Stomach (tissue), 9 donors: ENCODE measurements around the gene SLC9B2. TPM values are rescaled to one million over a fixed set of nuclear protein-coding genes. Genes with fewer than 3 reads are reported as not detected.
A peak's percentile ranks its signal among the peaks of the same experiment; 100 is the strongest.

Source experiments
- DNase-seq, 2 donors: peaks; one replicate each; pipeline versions ENCODE4 v3.0.0 to v3.0.0-alpha.2; 2013 to 2019
- H3K27ac ChIP-seq, 5 donors: fragments of 200-600 bp in 4 of 5; sonication (generic) in 4 of 5; one replicate each; pipeline ENCODE4 v1.5.1; 2013 to 2019; ENCODE audit warnings: mild to moderate bottlenecking in 1 of 5, moderate library complexity in 1 of 5
- H3K27me3 ChIP-seq, 3 donors: fragments of 200-600 bp; sonication (generic); one replicate each; pipeline ENCODE4 v1.5.1; 2017 to 2019; ENCODE audit warnings: mixed run types in 1 of 3
- H3K36me3 ChIP-seq, 4 donors: fragments of 200-600 bp; sonication (generic); 1 replicate in 3 of 4; 2 replicates in 1 of 4; pipeline ENCODE4 v1.5.1; 2016 to 2019
- H3K4me1 ChIP-seq, 4 donors: fragments of 200-600 bp; sonication (generic); one replicate each; pipeline ENCODE4 v1.5.1; 2016 to 2019
- H3K4me3 ChIP-seq, 4 donors: fragments of 200-600 bp; sonication (generic) in 3 of 4; one replicate each; pipeline ENCODE4 v1.5.1; 2016 to 2019; ENCODE audit warnings: mild to moderate bottlenecking in 1 of 4
- H3K9me3 ChIP-seq, 4 donors: fragments of 200-600 bp; sonication (generic); one replicate each; pipeline ENCODE4 v1.5.1; 2016 to 2019
- EP300 ChIP-seq: sonication (generic); formaldehyde crosslinking; IDR thresholded peaks from one replicate; pipeline ENCODE4 v1.6.1; 2017; ENCODE audit warnings: antibody characterized with exemption
- POLR2A ChIP-seq, 4 donors: fragments of 450-650 bp; IDR thresholded peaks; one replicate each; pipeline ENCODE4 v1.6.1; 2016; ENCODE audit warnings: antibody characterized with exemption in 4 of 4, control low read depth in 2 of 4, mild to moderate bottlenecking in 1 of 4, moderate library complexity in 1 of 4
- POLR2AphosphoS5 ChIP-seq, 3 donors: sonication (generic); formaldehyde crosslinking; IDR thresholded peaks; one replicate each; pipeline ENCODE4 v1.6.1; 2016; ENCODE audit warnings: antibody characterized with exemption in 3 of 3
- WGBS, 5 donors: extraction: QIAGEN DNeasy Blood & Tissue Kit in 3 of 5; methylation state at CpG; one replicate each; pipeline versions ENCODE4 v1.1.5 to v1.1.7; 2013 to 2018; 5-methylcytosine and 5-hydroxymethylcytosine counted together
- intact Hi-C: fragments of 100-400 bp; cut with DNase I; formaldehyde crosslinking; loops from one replicate; pipeline ENCODE4 v1.15.1; 2023; ENCODE audit warnings: low total_unique reads
- polyA plus RNA-seq, 3 donors: library from polyadenylated mRNA; stranded (reverse); fragments of 200-250 nt; gene quantifications; one replicate each; pipeline ENCODE4 v1.2.3, GENCODE V29; 2013
- total RNA-seq, 5 donors: library from RNA; depleted of rRNA; stranded (reverse); fragments of >200 nt; gene quantifications; one replicate each; pipeline versions ENCODE4 v1.1.0 to v1.2.3, GENCODE V29; 2014 to 2016
- TF ChIP-seq, protein P1 (sequence below), 7 experiments: fragments of 450-650 bp in 4 of 7; fragments of 200-600 bp in 3 of 7; sonication (generic) in 3 of 7; IDR thresholded peaks; one replicate each; pipeline ENCODE4 v1.5.1; 2016 to 2019; ENCODE audit warnings: antibody characterized with exemption in 7 of 7, control low read depth in 2 of 7, mild to moderate bottlenecking in 1 of 7
- donor health status: healthy with polysubstance abuse.
- donor health status: Bipolar disorder and iron deficiency.
- donor health status: healthy.

The SLC9B2 gene
- total and polyA plus RNA-seq, 8 donors = 1.7 to 26.3 (median 10.1) TPM

DNA sequence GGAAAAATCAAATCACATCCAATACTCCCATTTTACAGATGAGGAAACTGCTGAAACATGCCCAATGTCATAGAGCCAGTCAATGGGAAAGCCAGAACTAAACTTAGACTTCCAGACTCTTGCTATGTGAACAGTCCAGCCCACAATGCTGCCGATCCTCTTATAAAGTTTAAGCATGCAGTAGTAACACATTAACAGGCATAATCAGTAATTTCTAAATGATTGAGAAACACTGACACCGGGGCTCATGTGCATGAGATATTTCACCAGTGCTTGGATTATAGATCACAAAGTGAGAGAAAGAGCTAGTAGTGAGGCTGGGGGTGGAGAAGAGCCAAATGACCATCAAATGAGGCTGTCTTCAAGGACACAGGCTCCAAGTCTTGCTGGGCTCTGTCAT is 20.6 kb upstream of the SLC9B2 start:
- DNase-seq = peak in 1 of 2 donors; percentile 15
- intact Hi-C loops = loop anchor here (10.0 kb wide), 1 partner anchor 652 kb away; no protein-coding TSS in a partner anchor
- TF ChIP-seq POLR2A (IDR thresholded peaks at IDR 0.05) = no peak
- TF ChIP-seq EP300 = no peak
- TF ChIP-seq, protein P1, sequence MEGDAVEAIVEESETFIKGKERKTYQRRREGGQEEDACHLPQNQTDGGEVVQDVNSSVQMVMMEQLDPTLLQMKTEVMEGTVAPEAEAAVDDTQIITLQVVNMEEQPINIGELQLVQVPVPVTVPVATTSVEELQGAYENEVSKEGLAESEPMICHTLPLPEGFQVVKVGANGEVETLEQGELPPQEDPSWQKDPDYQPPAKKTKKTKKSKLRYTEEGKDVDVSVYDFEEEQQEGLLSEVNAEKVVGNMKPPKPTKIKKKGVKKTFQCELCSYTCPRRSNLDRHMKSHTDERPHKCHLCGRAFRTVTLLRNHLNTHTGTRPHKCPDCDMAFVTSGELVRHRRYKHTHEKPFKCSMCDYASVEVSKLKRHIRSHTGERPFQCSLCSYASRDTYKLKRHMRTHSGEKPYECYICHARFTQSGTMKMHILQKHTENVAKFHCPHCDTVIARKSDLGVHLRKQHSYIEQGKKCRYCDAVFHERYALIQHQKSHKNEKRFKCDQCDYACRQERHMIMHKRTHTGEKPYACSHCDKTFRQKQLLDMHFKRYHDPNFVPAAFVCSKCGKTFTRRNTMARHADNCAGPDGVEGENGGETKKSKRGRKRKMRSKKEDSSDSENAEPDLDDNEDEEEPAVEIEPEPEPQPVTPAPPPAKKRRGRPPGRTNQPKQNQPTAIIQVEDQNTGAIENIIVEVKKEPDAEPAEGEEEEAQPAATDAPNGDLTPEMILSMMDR (IDR thresholded peaks at IDR 0.05) = no peak
- no peak for TF ChIP-seq POLR2AphosphoS5 (IDR thresholded peaks at IDR 0.05)
- Histone ChIP-seq H3K4me1 (peaks cover 18 to 46% (median 35%) of the 10 kb centered on the region in 4 donors), H3K9me3 (no peaks in the 10 kb centered on the region), H3K4me3 (no peak overlapping the region), H3K36me3 (peaks cover 0 to 14% (median 6%) of the 10 kb centered on the region in 4 donors), H3K27ac (no peak overlapping the region), H3K27me3 (no peaks in the 10 kb centered on the region)
- 28 to 55% (median 42%) methylated on average over 2 of the region's 2 CpGs for WGBS, 5 donors

DNA sequence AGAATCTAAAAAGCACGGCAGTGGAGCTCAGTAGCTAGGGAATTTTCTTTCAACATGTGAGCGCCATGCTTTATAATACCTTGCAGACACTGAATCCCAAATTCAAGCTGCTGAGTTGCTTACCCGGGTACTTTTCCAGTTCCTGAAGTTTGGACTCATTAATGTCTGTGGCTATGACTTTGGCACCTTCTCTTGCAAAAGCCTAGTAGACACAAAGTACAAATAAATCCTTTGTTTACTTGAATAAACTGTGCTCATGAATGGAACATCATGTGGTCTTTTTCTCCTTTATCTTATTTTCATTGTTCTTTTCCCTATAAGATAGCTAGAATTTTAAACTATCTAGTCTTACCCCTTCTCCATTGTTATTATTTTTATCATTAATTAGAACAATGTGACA is 18.5 kb upstream of the SLC9B2 start:
- no peak for TF ChIP-seq EP300
- TF ChIP-seq, protein P1 (IDR thresholded peaks at IDR 0.05) = no peak
- no peak for TF ChIP-seq POLR2A (IDR thresholded peaks at IDR 0.05)
- no peak for TF ChIP-seq POLR2AphosphoS5 (IDR thresholded peaks at IDR 0.05)
- Histone ChIP-seq H3K27ac (no peak overlapping the region), H3K4me1 (peaks cover 18 to 53% (median 36%) of the 10 kb centered on the region in 4 donors), H3K9me3 (no peaks in the 10 kb centered on the region), H3K27me3 (no peaks in the 10 kb centered on the region), H3K36me3 (peaks cover 9 to 30% (median 20%) of the 10 kb centered on the region in 4 donors), H3K4me3 (no peak overlapping the region)
- intact Hi-C loops = loop anchor here (10.0 kb wide), 1 partner anchor 650 kb away; no protein-coding TSS in a partner anchor
- no peak for DNase-seq
- 63 to 78% (median 68%) methylated on average over 3 of the region's 3 CpGs for WGBS, 5 donors

DNA sequence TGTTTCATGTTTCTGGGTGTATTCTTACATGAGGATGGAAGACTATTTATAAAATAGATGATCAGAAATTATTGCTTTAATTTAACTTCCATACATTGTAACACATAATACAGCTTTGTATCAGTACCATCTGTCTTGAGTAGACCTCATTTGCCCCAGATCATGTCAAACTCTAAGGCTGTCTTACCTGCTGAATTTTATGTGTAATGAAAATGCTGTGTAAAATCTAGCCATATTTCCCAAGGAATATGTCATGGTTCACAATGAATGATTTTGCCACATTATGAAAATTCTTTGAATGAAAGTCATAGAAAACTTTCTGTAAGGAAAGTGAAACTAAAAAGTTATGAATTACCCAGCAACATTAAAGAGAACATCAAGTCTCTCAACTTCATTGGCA is 15.7 kb upstream of the SLC9B2 start:
- no peaks in the 10 kb centered on the region for H3K27me3 ChIP-seq
- H3K9me3 ChIP-seq = no peaks in the 10 kb centered on the region
- H3K4me1 ChIP-seq = peaks cover under 1 to 32% (median 13%) of the 10 kb centered on the region in 4 donors
- intact Hi-C loops = loop anchor here (10.0 kb wide), 1 partner anchor 647 kb away; no protein-coding TSS in a partner anchor
- DNase-seq = no peak
- peaks cover 9 to 58% (median 49%) of the 10 kb centered on the region in 4 donors for H3K36me3 ChIP-seq
- TF ChIP-seq EP300 (no peak), POLR2A (IDR thresholded peaks at IDR 0.05) (no peak), POLR2AphosphoS5 (IDR thresholded peaks at IDR 0.05) (no peak)
- TF ChIP-seq, protein P1 (IDR thresholded peaks at IDR 0.05) = no peak
- H3K27ac ChIP-seq = no peak overlapping the region
- H3K4me3 ChIP-seq = no peak overlapping the region

DNA sequence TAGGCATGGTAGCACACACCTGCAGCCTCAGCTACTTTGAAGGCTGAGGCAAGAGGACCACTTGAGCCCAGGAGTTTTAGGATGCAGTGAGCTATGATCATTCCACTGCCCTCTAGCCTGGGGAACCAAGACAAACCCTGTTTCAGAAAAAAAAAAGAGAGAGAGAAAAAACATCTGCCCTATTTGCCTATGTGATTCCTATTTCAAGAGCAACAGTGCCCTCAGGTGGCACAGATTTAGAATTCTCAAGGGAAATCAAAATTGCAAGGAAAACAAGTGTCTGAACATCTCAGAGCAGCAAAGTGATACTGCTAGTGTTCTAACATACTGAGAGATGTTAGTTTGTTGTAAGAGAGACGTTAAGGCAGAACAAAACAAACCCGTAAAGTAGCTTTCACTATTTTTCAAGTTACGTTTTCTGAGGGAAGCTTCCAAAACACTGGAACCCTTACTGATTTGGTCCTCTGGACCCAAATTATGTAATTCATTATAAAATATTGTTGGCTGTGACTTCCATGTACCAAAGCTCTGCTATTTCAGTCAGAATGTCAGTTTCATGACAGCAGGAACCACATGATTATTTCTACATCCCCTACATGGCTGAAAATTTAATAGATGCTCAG is 15.2 kb upstream of the SLC9B2 start:
- H3K36me3 ChIP-seq = peaks cover 14 to 64% (median 54%) of the 10 kb centered on the region in 4 donors
- no peak for TF ChIP-seq POLR2AphosphoS5 (IDR thresholded peaks at IDR 0.05)
- TF ChIP-seq, protein P1 (IDR thresholded peaks at IDR 0.05) = peak in 4 of 7 experiments; percentile 41 to 61 (median 54)
- TF ChIP-seq POLR2A (IDR thresholded peaks at IDR 0.05) = no peak
- intact Hi-C loops = loop anchor here (10.0 kb wide), 1 partner anchor 647 kb away; no protein-coding TSS in a partner anchor

More for the DNA sequence above, 15.2 kb upstream of the SLC9B2 start:
- Histone ChIP-seq H3K4me3 (no peak overlapping the region), H3K27ac (no peak overlapping the region), H3K27me3 (no peaks in the 10 kb centered on the region), H3K9me3 (no peaks in the 10 kb centered on the region), H3K4me1 (peaks cover 0 to 27% (median 9%) of the 10 kb centered on the region in 4 donors)
- DNase-seq = peak in 1 of 2 donors; percentile 83
- WGBS, 5 donors = 48 to 54% (median 50%) methylated on average over 3 of the region's 3 CpGs
